SK-N-SH (cell line): ENCODE measurements around the gene ARHGAP25. TPM values are rescaled to one million over a fixed set of nuclear protein-coding genes. Genes with fewer than 3 reads are reported as not detected.

ENCODE experiments used
- CTCF ChIA-PET: fragments of 300-600, 350-600 bp; formaldehyde crosslinking; extraction: SDS; loops from one replicate; lab custom pipeline; 2021; lab: Yijun Ruan, JAX
- POLR2A ChIA-PET: fragments of 350-600 bp; sonication (Branson Sonifier 250); formaldehyde crosslinking; extraction: SDS; loops from one replicate; lab custom pipeline; 2020; ENCODE audit warnings: antibody characterized with exemption, inconsistent platforms; lab: Yijun Ruan, JAX
- DNase-seq: peaks from one replicate; pipeline ENCODE4 v3.0.0; 2012
- H2AFZ ChIP-seq: fragments of 200-600 bp; sonication (generic); 2 replicates; pipeline ENCODE4 v1.8.1; 2016; ENCODE audit warnings: antibody characterized with exemption, mild to moderate bottlenecking, low read depth
- H3F3A ChIP-seq: fragments of 200-600 bp; sonication (generic); replicated peaks from 2 replicates; pipeline ENCODE3; 2016; ENCODE audit warnings: antibody characterized with exemption, mild to moderate bottlenecking; ENCODE audit not compliant: insufficient read depth
- H3K27ac ChIP-seq, 2 experiments: fragments of 200-500 bp in 1 of 2; fragments of 200-600 bp in 1 of 2; sonication (Bioruptor generic) in 1 of 2; sonication (generic), shearing (Covaris generic) in 1 of 2; 2 replicates each; pipeline versions ENCODE4 v1.5.1 to v1.6.1; 2014 to 2016; ENCODE audit warnings: low read depth in 2 of 2, inconsistent platforms in 1 of 2, low read length in 1 of 2, mild to moderate bottlenecking in 1 of 2, mixed read lengths in 1 of 2
- H3K27me3 ChIP-seq: fragments of 200-600 bp; sonication (generic), shearing (Covaris generic); 2 replicates; pipeline ENCODE4 v1.6.1; 2016; ENCODE audit warnings: mixed run types; ENCODE audit not compliant: insufficient read depth
- H3K36me3 ChIP-seq, 2 experiments: fragments of 200-500 bp in 1 of 2; fragments of 200-600 bp in 1 of 2; sonication (Bioruptor generic) in 1 of 2; sonication (generic) in 1 of 2; replicated peaks in 1 of 2; 2 replicates each; pipeline versions ENCODE3 to v1.5.1; 2014 to 2016; ENCODE audit warnings: low read length in 1 of 2, mild to moderate bottlenecking in 1 of 2; ENCODE audit not compliant: insufficient read depth in 2 of 2, control insufficient read depth in 1 of 2
- H3K4me1 ChIP-seq, 2 experiments: fragments of 200-500 bp in 1 of 2; fragments of 200-600 bp in 1 of 2; sonication (Bioruptor generic) in 1 of 2; sonication (generic), shearing (Covaris generic) in 1 of 2; 2 replicates each; pipeline versions ENCODE4 v1.5.1 to v1.6.1; 2014 to 2016; ENCODE audit warnings: low read depth in 1 of 2, low read length in 1 of 2, mixed run types in 1 of 2; ENCODE audit not compliant: insufficient read depth in 2 of 2, control insufficient read depth in 1 of 2
- H3K4me2 ChIP-seq: fragments of 200-600 bp; sonication (generic), shearing (Covaris generic); 2 replicates; pipeline ENCODE4 v1.6.1; 2017; ENCODE audit warnings: mixed run types
- H3K4me3 ChIP-seq, 2 experiments: fragments of 200-500 bp in 1 of 2; fragments of 200-600 bp in 1 of 2; sonication (Bioruptor generic) in 1 of 2; sonication (generic), shearing (Covaris generic) in 1 of 2; 2 replicates each; pipeline versions ENCODE4 v1.5.1 to v1.8.1; 2014 to 2016; ENCODE audit warnings: low read depth in 2 of 2, inconsistent platforms in 1 of 2, low read length in 1 of 2, mild to moderate bottlenecking in 1 of 2, mixed read lengths in 1 of 2, moderate library complexity in 1 of 2
- H3K79me2 ChIP-seq: fragments of 200-600 bp; sonication (generic); 2 replicates; pipeline ENCODE4 v1.8.1; 2017; ENCODE audit warnings: mild to moderate bottlenecking; ENCODE audit not compliant: insufficient read depth
- H3K9ac ChIP-seq: fragments of 200-600 bp; sonication (generic); 2 replicates; pipeline ENCODE4 v1.6.1; 2017; ENCODE audit warnings: mixed run types
- H3K9me2 ChIP-seq: fragments of 200-600 bp; sonication (generic); 2 replicates; pipeline ENCODE4 v1.6.1; 2017; ENCODE audit warnings: mixed run types
- H3K9me3 ChIP-seq: fragments of 200-600 bp; sonication (generic); 2 replicates; pipeline ENCODE4 v1.6.1; 2017; ENCODE audit warnings: mixed run types, mild to moderate bottlenecking, moderate library complexity
- H4K20me1 ChIP-seq: fragments of 200-600 bp; sonication (generic); 2 replicates; pipeline ENCODE4 v1.6.1; 2017; ENCODE audit warnings: mild to moderate bottlenecking, mixed run types; ENCODE audit not compliant: insufficient read depth
- CHD2 ChIP-seq: fragments of 150-350 bp; IDR thresholded peaks from 2 replicates; pipeline ENCODE4 v1.6.1; 2018; ENCODE audit warnings: low read length; ENCODE audit not compliant: partially characterized antibody
- CTCF ChIP-seq: fragments of 200-600 bp; sonication (generic); IDR thresholded peaks from 2 replicates; pipeline ENCODE4 v1.6.1; 2017; ENCODE audit warnings: antibody characterized with exemption, mild to moderate bottlenecking, moderate library complexity
- ELF1 ChIP-seq: IDR thresholded peaks from 2 replicates; pipeline ENCODE4 v1.4.0; 2012
- FOSL2 ChIP-seq: IDR thresholded peaks from 2 replicates; pipeline ENCODE4 v1.4.0; 2012; ENCODE audit warnings: low read depth, mild to moderate bottlenecking, moderate library complexity, borderline replicate concordance
- FOXM1 ChIP-seq: IDR thresholded peaks from 2 replicates; pipeline ENCODE4 v1.4.0; 2012; ENCODE audit warnings: low read depth, mild to moderate bottlenecking
- JUND ChIP-seq: IDR thresholded peaks from 2 replicates; pipeline ENCODE4 v1.4.0; 2012
- NFIC ChIP-seq: IDR thresholded peaks from 2 replicates; pipeline ENCODE4 v1.4.0; 2012; ENCODE audit warnings: borderline replicate concordance
- PBX3 ChIP-seq: IDR thresholded peaks from 2 replicates; pipeline ENCODE4; 2012
- POLR2AphosphoS5 ChIP-seq: IDR thresholded peaks from 2 replicates; pipeline ENCODE4 v1.6.1; 2012; ENCODE audit warnings: low read depth, low read length
- RAD21 ChIP-seq: IDR thresholded peaks from 2 replicates; pipeline ENCODE4 v1.6.1; 2012; ENCODE audit warnings: mild to moderate bottlenecking, low read length
- RFX5 ChIP-seq: IDR thresholded peaks from 2 replicates; pipeline ENCODE4 v1.6.1; 2012; ENCODE audit warnings: mild to moderate bottlenecking, improper control_type of control experiment, low read length
- RXRA ChIP-seq: IDR thresholded peaks from 2 replicates; pipeline ENCODE4 v1.4.0; 2012; ENCODE audit warnings: low read depth, mild to moderate bottlenecking, borderline replicate concordance
- SIN3A ChIP-seq: IDR thresholded peaks from 2 replicates; pipeline ENCODE4 v1.6.1; 2012; ENCODE audit warnings: low read depth, mild to moderate bottlenecking, low read length, moderate library complexity, borderline replicate concordance
- SMC3 ChIP-seq: IDR thresholded peaks from 2 replicates; pipeline ENCODE4 v1.6.1; 2012; ENCODE audit warnings: low read depth, low read length, improper control_type of control experiment
- TCF12 ChIP-seq: IDR thresholded peaks from 2 replicates; pipeline ENCODE4 v1.4.0; 2012
- TEAD4 ChIP-seq: IDR thresholded peaks from 2 replicates; pipeline ENCODE4 v1.4.0; 2012; ENCODE audit warnings: mild to moderate bottlenecking, borderline replicate concordance; ENCODE audit not compliant: insufficient read depth
- ZBTB33 ChIP-seq: IDR thresholded peaks from 2 replicates; pipeline ENCODE4 v1.4.0; 2012; ENCODE audit warnings: low read depth, borderline replicate concordance
- polyA plus RNA-seq, 3 experiments: library from polyadenylated mRNA; depleted of rRNA; stranded (reverse); fragments of >200 nt; gene quantifications; 2 replicates each; pipeline ENCODE4 v1.2.3, GENCODE V29; 2012
- TF ChIP-seq, protein P1 (sequence below): fragments of 150-350 bp; IDR thresholded peaks from 2 replicates; pipeline ENCODE4 v1.6.1; 2017; ENCODE audit warnings: antibody characterized with exemption, low read length, low read depth, borderline replicate concordance

ARHGAP25 gene
- polyA plus RNA-seq, 1 of the 3 experiments (the other 2 are of a cell fraction) = not detected

- no peak overlapping the region for H3K4me3 ChIP-seq
- no peaks in the 10 kb centered on the region for H3K79me2 ChIP-seq
- no peaks in the 10 kb centered on the region for H3K9me3 ChIP-seq
- no peak overlapping the region for H3K9ac ChIP-seq
- H3K9me2 ChIP-seq = no peaks in the 10 kb centered on the region
- POLR2A ChIA-PET = no interaction called here
- H2AFZ ChIP-seq = no peak overlapping the region
- H3K27ac ChIP-seq = no peak overlapping the region
- CTCF ChIA-PET = interaction anchor here (1.0 to 3.8 kb wide), 6 partner anchors 9 to 259 kb away, joined by 3 to 12 read pairs (median 4); partner anchors contain the start of gene BMP10
- H3K4me2 ChIP-seq = no peak overlapping the region
- H3K4me1 ChIP-seq = no peaks in the 10 kb centered on the region; a peak in 1 of 4 replicates
- no peak for DNase-seq
- H3K27me3 ChIP-seq = peaks cover 13% of the 10 kb centered on the region; the same call in 1 of the 2 replicates
- H3K36me3 ChIP-seq = no peaks in the 10 kb centered on the region
- H4K20me1 ChIP-seq = no peaks in the 10 kb centered on the region
- no peak for TF ChIP-seq FOSL2
- no peak for TF ChIP-seq CTCF
- TF ChIP-seq SMC3 = no peak
- no peak for TF ChIP-seq ZBTB33
- TF ChIP-seq ELF1 = no peak
- TF ChIP-seq SIN3A = no peak
- TF ChIP-seq POLR2AphosphoS5 = no peak
- no peak for TF ChIP-seq TCF12
- TF ChIP-seq RAD21 = no peak
- no peak for TF ChIP-seq TEAD4
- no peak for TF ChIP-seq JUND
- TF ChIP-seq RXRA = no peak
- TF ChIP-seq, protein P1, sequence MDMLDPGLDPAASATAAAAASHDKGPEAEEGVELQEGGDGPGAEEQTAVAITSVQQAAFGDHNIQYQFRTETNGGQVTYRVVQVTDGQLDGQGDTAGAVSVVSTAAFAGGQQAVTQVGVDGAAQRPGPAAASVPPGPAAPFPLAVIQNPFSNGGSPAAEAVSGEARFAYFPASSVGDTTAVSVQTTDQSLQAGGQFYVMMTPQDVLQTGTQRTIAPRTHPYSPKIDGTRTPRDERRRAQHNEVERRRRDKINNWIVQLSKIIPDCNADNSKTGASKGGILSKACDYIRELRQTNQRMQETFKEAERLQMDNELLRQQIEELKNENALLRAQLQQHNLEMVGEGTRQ = no peak
- no peak for TF ChIP-seq FOXM1
- no peak for TF ChIP-seq NFIC
- TF ChIP-seq CHD2 = no peak
- no peak for TF ChIP-seq PBX3
- no peak for TF ChIP-seq RFX5
- no peaks in the 10 kb centered on the region for H3F3A ChIP-seq
Measured at GRCh38 chr2:68854476-68854875, 119.9 kb downstream of the ARHGAP25 start.
